ENCODE measurements around the gene MATR3.

Gene MATR3

GRCh38 chr5:139293507-139294373 lies at the start of gene MATR3:
Gene MATR3 (plus strand): TSS chr5:139293740. CDS start chr5:139307416, 13,676 bp downstream.
- peak within 1 kb of the TSS; percentile 95 for H3K9ac ChIP-seq (ENCODE audit: low read length)
- peak within 1 kb of the TSS; percentile 39 for H3K4me3 ChIP-seq (ENCODE audit: low read length)
- H3K4me1 ChIP-seq (ENCODE audit: control insufficient read depth, insufficient read depth, low read length) = peaks cover 4% of the 10 kb centered on the region
- H3K27me3 ChIP-seq (ENCODE audit: control insufficient read depth, insufficient read depth, low read length) = no peaks in the 10 kb centered on the region
- H3K9me3 ChIP-seq (ENCODE audit: control insufficient read depth, low read length) = no peaks in the 10 kb centered on the region
- no peaks in the 10 kb centered on the region for H3K36me3 ChIP-seq (ENCODE audit: control insufficient read depth, insufficient read depth, low read length)

- no peak overlapping the region for H3K9ac ChIP-seq (ENCODE audit: low read length)
- no peaks in the 10 kb centered on the region for H3K4me1 ChIP-seq (ENCODE audit: control insufficient read depth, insufficient read depth, low read length)
Observed at GRCh38 chr5:139245637-139246339, 47.8 kb upstream of the MATR3 start.

GRCh38 chr5:139246394-139246793 lies 47.1 kb upstream of the MATR3 start:
- no peaks in the 10 kb centered on the region for H3K36me3 ChIP-seq (ENCODE audit: control insufficient read depth, insufficient read depth, low read length)
- no peak overlapping the region for H3K9ac ChIP-seq (ENCODE audit: low read length)
- no peak overlapping the region for H3K4me3 ChIP-seq (ENCODE audit: low read length)
- no peaks in the 10 kb centered on the region for H3K9me3 ChIP-seq (ENCODE audit: control insufficient read depth, low read length)
- H3K27me3 ChIP-seq (ENCODE audit: control insufficient read depth, insufficient read depth, low read length) = no peaks in the 10 kb centered on the region
- no peaks in the 10 kb centered on the region for H3K4me1 ChIP-seq (ENCODE audit: control insufficient read depth, insufficient read depth, low read length)

More at GRCh38 chr5:139245637-139246339, 47.8 kb upstream of the MATR3 start:
- no peaks in the 10 kb centered on the region for H3K9me3 ChIP-seq (ENCODE audit: control insufficient read depth, low read length)
- no peaks in the 10 kb centered on the region for H3K36me3 ChIP-seq (ENCODE audit: control insufficient read depth, insufficient read depth, low read length)
- H3K27me3 ChIP-seq (ENCODE audit: control insufficient read depth, insufficient read depth, low read length) = no peaks in the 10 kb centered on the region
- no peak overlapping the region for H3K4me3 ChIP-seq (ENCODE audit: low read length)

- no peaks in the 10 kb centered on the region for H3K9me3 ChIP-seq (ENCODE audit: control insufficient read depth, low read length)
- no peak overlapping the region for H3K4me3 ChIP-seq (ENCODE audit: low read length)
- no peaks in the 10 kb centered on the region for H3K4me1 ChIP-seq (ENCODE audit: control insufficient read depth, insufficient read depth, low read length)
- H3K9ac ChIP-seq (ENCODE audit: low read length) = no peak overlapping the region
- H3K36me3 ChIP-seq (ENCODE audit: control insufficient read depth, insufficient read depth, low read length) = no peaks in the 10 kb centered on the region
- H3K27me3 ChIP-seq (ENCODE audit: control insufficient read depth, insufficient read depth, low read length) = no peaks in the 10 kb centered on the region
Observed at GRCh38 chr5:139248826-139249453, 44.6 kb upstream of the MATR3 start.

GRCh38 chr5:139251281-139251687 lies 42.3 kb upstream of the MATR3 start:
- Histone ChIP-seq H3K9ac (ENCODE audit: low read length) (no peak overlapping the region), H3K4me3 (ENCODE audit: low read length) (no peak overlapping the region), H3K4me1 (ENCODE audit: control insufficient read depth, insufficient read depth, low read length) (no peaks in the 10 kb centered on the region), H3K36me3 (ENCODE audit: control insufficient read depth, insufficient read depth, low read length) (no peaks in the 10 kb centered on the region), H3K9me3 (ENCODE audit: control insufficient read depth, low read length) (no peaks in the 10 kb centered on the region), H3K27me3 (ENCODE audit: control insufficient read depth, insufficient read depth, low read length) (no peaks in the 10 kb centered on the region)

GRCh38 chr5:139251695-139252288 lies 41.7 kb upstream of the MATR3 start:
- no peaks in the 10 kb centered on the region for H3K9me3 ChIP-seq (ENCODE audit: control insufficient read depth, low read length)

GRCh38 chr5:139253115-139253514 lies 40.4 kb upstream of the MATR3 start:
- H3K9me3 ChIP-seq (ENCODE audit: control insufficient read depth, low read length) = no peaks in the 10 kb centered on the region
- H3K36me3 ChIP-seq (ENCODE audit: control insufficient read depth, insufficient read depth, low read length) = no peaks in the 10 kb centered on the region

More at GRCh38 chr5:139251695-139252288, 41.7 kb upstream of the MATR3 start:
- Histone ChIP-seq H3K36me3 (ENCODE audit: control insufficient read depth, insufficient read depth, low read length) (no peaks in the 10 kb centered on the region), H3K4me3 (ENCODE audit: low read length) (no peak overlapping the region), H3K9ac (ENCODE audit: low read length) (no peak overlapping the region), H3K27me3 (ENCODE audit: control insufficient read depth, insufficient read depth, low read length) (no peaks in the 10 kb centered on the region), H3K4me1 (ENCODE audit: control insufficient read depth, insufficient read depth, low read length) (no peaks in the 10 kb centered on the region)

GRCh38 chr5:139256820-139257219 lies 36.7 kb upstream of the MATR3 start:
- no peak overlapping the region for H3K9ac ChIP-seq (ENCODE audit: low read length)
- H3K9me3 ChIP-seq (ENCODE audit: control insufficient read depth, low read length) = no peaks in the 10 kb centered on the region
- no peaks in the 10 kb centered on the region for H3K4me1 ChIP-seq (ENCODE audit: control insufficient read depth, insufficient read depth, low read length)
- no peaks in the 10 kb centered on the region for H3K36me3 ChIP-seq (ENCODE audit: control insufficient read depth, insufficient read depth, low read length)
- H3K27me3 ChIP-seq (ENCODE audit: control insufficient read depth, insufficient read depth, low read length) = no peaks in the 10 kb centered on the region
- no peak overlapping the region for H3K4me3 ChIP-seq (ENCODE audit: low read length)

More at GRCh38 chr5:139253115-139253514, 40.4 kb upstream of the MATR3 start:
- Histone ChIP-seq H3K27me3 (ENCODE audit: control insufficient read depth, insufficient read depth, low read length) (no peaks in the 10 kb centered on the region), H3K4me1 (ENCODE audit: control insufficient read depth, insufficient read depth, low read length) (no peaks in the 10 kb centered on the region), H3K9ac (ENCODE audit: low read length) (no peak overlapping the region), H3K4me3 (ENCODE audit: low read length) (no peak overlapping the region)

GRCh38 chr5:139262059-139262741 lies 31.3 kb upstream of the MATR3 start:
- H3K9me3 ChIP-seq (ENCODE audit: control insufficient read depth, low read length) = no peaks in the 10 kb centered on the region
- H3K4me3 ChIP-seq (ENCODE audit: low read length) = no peak overlapping the region
- H3K4me1 ChIP-seq (ENCODE audit: control insufficient read depth, insufficient read depth, low read length) = peaks cover 6% of the 10 kb centered on the region
- H3K36me3 ChIP-seq (ENCODE audit: control insufficient read depth, insufficient read depth, low read length) = no peaks in the 10 kb centered on the region
- no peak overlapping the region for H3K9ac ChIP-seq (ENCODE audit: low read length)
- H3K27me3 ChIP-seq (ENCODE audit: control insufficient read depth, insufficient read depth, low read length) = no peaks in the 10 kb centered on the region

GRCh38 chr5:139262742-139263445 lies 30.6 kb upstream of the MATR3 start:
- peaks cover 6% of the 10 kb centered on the region for H3K4me1 ChIP-seq (ENCODE audit: control insufficient read depth, insufficient read depth, low read length)
- no peak overlapping the region for H3K9ac ChIP-seq (ENCODE audit: low read length)
- H3K4me3 ChIP-seq (ENCODE audit: low read length) = no peak overlapping the region
- no peaks in the 10 kb centered on the region for H3K9me3 ChIP-seq (ENCODE audit: control insufficient read depth, low read length)
- no peaks in the 10 kb centered on the region for H3K27me3 ChIP-seq (ENCODE audit: control insufficient read depth, insufficient read depth, low read length)
- H3K36me3 ChIP-seq (ENCODE audit: control insufficient read depth, insufficient read depth, low read length) = no peaks in the 10 kb centered on the region

- H3K27me3 ChIP-seq (ENCODE audit: control insufficient read depth, insufficient read depth, low read length) = no peaks in the 10 kb centered on the region
- H3K4me3 ChIP-seq (ENCODE audit: low read length) = no peak overlapping the region
- H3K9ac ChIP-seq (ENCODE audit: low read length) = no peak overlapping the region
- H3K9me3 ChIP-seq (ENCODE audit: control insufficient read depth, low read length) = no peaks in the 10 kb centered on the region
- peaks cover 6% of the 10 kb centered on the region for H3K4me1 ChIP-seq (ENCODE audit: control insufficient read depth, insufficient read depth, low read length)
- no peaks in the 10 kb centered on the region for H3K36me3 ChIP-seq (ENCODE audit: control insufficient read depth, insufficient read depth, low read length)
Observed at GRCh38 chr5:139263536-139263935, 30.0 kb upstream of the MATR3 start.
